H1 (cell line): ENCODE results near the gene KCTD11. TPM values are rescaled to one million over a fixed set of nuclear protein-coding genes. Genes with fewer than 3 reads are reported as not detected.
A peak's percentile ranks its signal among the peaks of the same experiment; 100 is the strongest.

Experiments used
- CBX8 ChIP-seq: fragments of 300-800, 300-1000 bp; sonication (generic); IDR thresholded peaks from 2 replicates; pipeline ENCODE4 v1.7.1; 2016; ENCODE audit warnings: low read depth, low read length, borderline replicate concordance
- CHD7 ChIP-seq: fragments of 300-600 bp; sonication (generic); IDR thresholded peaks from 2 replicates; pipeline ENCODE4 v1.7.1; 2012; ENCODE audit warnings: low read length, moderate library complexity, mild to moderate bottlenecking, inconsistent platforms; ENCODE audit not compliant: insufficient replicate concordance
- CREB1 ChIP-seq: IDR thresholded peaks from 2 replicates; pipeline ENCODE4 v1.6.1; 2012; ENCODE audit warnings: inconsistent platforms
- FOSL1 ChIP-seq: IDR thresholded peaks from 2 replicates; pipeline ENCODE4 v1.6.1; 2011; ENCODE audit warnings: mild to moderate bottlenecking, low read depth, low read length, moderate library complexity; ENCODE audit not compliant: insufficient read depth
- HDAC6 ChIP-seq: IDR thresholded peaks from one replicate; pipeline ENCODE4 v1.7.1; 2012; ENCODE audit warnings: low read depth, mild to moderate bottlenecking, inconsistent platforms, low read length, moderate library complexity
- KDM1A ChIP-seq: fragments of 200-600, 300-600 bp; sonication (generic); IDR thresholded peaks from 2 replicates; pipeline ENCODE4 v1.7.1; 2016; ENCODE audit warnings: mild to moderate bottlenecking, low read length, borderline replicate concordance
- polyA plus RNA-seq, 7 experiments: library from polyadenylated mRNA; depleted of rRNA in 3 of 7; stranded (reverse) in 5 of 7; unstranded in 2 of 7; fragments of >200 nt in 5 of 7; fragments of 200-250 nt in 2 of 7; gene quantifications; 1 replicate in 5 of 7; 2 replicates in 1 of 7; 4 replicates in 1 of 7; pipeline versions ENCODE4 v1.2.1 to v1.2.3, GENCODE V29; 2011 to 2013; ENCODE audit warnings: missing spikeins in 2 of 7, mixed read lengths in 2 of 7
- total RNA-seq: library from RNA; stranded (reverse); fragmentation: NEBNext Ultra II Directional; extraction: Animal tissue kit (Norgen Biotek cat#: 25700); gene quantifications from 2 replicates; pipeline ENCODE4 v1.2.1, GENCODE V29; 2021

KCTD11 gene
- total and polyA plus RNA-seq, 2 of the 8 experiments (the other 6 are each of a cell fraction or from before 2014, with no cell fraction given), result 8.6 to 9.2 TPM

- no peak for TF ChIP-seq CHD7
- TF ChIP-seq HDAC6, result no peak
- no peak for TF ChIP-seq KDM1A
- TF ChIP-seq CREB1, result peak; percentile 76
- no peak for TF ChIP-seq CBX8
- TF ChIP-seq FOSL1, result no peak
- TF ChIP-seq, all 59 proteins: peak for 11
Observed at GRCh38 chr17:7307686-7308624, 44.0 kb upstream of the KCTD11 start (continued).
